Stimulated activated CD8-positive, alpha-beta memory T cell treated with anti-CD3 and anti-CD28 coated beads, Interleukin-4, amount 100 ng/mL, for 4 hours (primary cell): ENCODE data around the gene ELMOD2.
A peak's percentile ranks its signal among the peaks of the same experiment; 100 is the strongest.
"Not testable (repeated sequence)": the region's sequence is repeated elsewhere in the genome, so short reads cannot be mapped to it uniquely, and the experiment has no call there.

ENCODE experiments used
- DNase-seq, 2 donors: peaks; one replicate each; pipeline ENCODE4 v3.0.0-alpha.2; 2020; ENCODE audit warnings: low read depth in 2 of 2, low spot score in 1 of 2

Gene ELMOD2, protein sequence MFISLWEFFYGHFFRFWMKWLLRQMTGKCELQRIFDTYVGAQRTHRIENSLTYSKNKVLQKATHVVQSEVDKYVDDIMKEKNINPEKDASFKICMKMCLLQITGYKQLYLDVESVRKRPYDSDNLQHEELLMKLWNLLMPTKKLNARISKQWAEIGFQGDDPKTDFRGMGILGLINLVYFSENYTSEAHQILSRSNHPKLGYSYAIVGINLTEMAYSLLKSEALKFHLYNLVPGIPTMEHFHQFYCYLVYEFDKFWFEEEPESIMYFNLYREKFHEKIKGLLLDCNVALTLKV

DNA sequence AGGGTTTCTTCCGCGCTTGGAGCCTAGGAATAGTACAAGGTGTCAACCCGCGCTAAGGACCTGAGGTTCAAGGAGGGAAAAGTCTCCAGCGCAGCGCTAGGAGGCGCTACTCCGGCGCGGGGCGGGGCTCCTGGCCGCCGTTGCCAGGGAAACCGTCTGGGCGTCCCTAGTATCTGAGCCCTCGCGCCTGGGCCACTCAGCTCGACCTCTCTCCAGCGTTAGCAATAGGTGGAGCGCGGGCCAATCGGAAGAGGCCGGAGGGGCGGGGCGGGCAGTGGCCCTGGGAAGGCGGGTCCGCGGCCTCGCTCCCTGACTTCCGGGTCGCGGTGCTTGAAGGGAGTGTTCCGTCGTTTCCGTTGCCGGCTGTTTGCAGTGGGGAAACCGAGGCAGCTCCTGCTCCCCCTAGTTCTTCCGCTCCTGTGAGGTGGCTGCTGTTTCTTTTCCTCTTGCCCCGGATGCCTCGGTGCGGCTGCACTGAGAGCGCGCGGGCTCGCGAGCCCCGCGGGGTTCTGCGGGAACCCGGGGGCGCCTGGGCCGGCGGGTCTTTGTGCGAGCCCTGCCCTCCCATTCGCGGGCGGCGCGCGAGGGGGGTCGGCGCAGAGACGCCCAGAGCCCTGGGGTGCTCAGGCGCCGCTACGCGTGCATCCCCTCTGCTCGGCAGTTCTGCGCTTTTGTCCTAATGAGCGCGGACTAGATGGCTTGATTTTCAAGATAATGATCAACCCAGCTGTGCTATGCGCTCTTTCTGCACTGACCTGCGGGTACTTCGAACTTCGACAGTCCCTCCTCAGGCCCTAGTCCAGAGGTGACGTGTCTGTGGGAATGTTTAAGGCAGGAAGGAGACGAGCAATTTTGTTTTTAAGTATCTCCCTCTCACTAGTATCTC lies at the start of gene ELMOD2:
TSS of gene ELMOD2 (plus strand) at position 312 of the 886 bp plus-strand sequence. CDS start 1,261 bp downstream, outside the sequence.
- peak; percentile 91 to 96 for DNase-seq

DNA sequence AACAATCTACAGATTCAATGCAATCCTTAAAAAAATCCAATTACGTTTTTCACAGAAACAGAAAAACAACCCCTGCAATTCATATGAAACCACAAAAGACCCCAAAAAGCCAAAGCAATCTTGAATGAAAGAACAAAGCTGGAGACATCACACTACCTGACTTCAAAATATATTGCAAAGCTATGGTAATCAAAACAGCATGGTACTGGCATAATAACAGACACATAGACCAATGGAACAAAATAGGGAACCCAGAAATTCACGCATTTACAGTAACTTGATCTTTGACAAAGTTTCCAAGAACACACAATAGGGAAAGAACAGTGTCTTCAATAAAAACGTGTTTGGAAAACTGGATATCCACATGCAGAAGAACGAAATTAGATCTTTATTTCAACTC lies 40.5 kb upstream of the ELMOD2 start:
- DNase-seq = no peak

DNA sequence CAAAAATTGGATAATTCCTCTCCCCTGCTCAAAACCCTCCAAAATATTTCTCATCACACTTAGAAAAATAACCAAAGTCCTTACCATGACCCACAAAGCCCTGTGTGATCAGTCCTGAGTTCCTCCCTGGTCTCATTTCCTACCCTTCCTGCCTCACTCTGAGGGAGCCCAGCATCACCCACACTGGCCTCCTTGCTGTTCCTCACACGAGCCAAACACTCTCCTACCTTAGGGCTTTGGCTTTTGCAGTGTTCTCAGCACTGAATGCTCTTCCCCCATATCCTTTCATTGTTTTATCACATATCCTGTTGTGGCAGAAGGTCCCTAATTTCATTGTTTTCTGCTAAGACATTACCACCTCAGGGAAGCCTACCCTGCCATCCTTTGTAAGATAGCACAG lies 38.0 kb upstream of the ELMOD2 start:
- DNase-seq = no peak

DNA sequence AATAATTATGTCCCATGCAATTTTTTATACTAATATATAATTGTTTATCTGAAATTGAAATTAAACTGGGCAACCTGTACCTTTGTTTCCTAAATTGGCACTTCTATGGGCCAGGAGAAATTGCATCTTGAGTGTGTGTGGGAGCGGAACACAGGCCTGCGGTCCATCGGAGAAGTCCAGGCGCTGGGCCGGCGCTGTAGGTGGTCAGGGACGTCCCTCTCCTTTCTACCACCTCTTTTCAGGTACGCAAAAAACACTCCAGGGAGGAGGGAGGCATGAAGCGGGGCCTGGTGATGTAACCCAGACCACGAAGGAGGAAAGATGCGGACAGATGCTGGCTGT lies 26.6 kb upstream of the ELMOD2 start:
- DNase-seq = no peak

DNA sequence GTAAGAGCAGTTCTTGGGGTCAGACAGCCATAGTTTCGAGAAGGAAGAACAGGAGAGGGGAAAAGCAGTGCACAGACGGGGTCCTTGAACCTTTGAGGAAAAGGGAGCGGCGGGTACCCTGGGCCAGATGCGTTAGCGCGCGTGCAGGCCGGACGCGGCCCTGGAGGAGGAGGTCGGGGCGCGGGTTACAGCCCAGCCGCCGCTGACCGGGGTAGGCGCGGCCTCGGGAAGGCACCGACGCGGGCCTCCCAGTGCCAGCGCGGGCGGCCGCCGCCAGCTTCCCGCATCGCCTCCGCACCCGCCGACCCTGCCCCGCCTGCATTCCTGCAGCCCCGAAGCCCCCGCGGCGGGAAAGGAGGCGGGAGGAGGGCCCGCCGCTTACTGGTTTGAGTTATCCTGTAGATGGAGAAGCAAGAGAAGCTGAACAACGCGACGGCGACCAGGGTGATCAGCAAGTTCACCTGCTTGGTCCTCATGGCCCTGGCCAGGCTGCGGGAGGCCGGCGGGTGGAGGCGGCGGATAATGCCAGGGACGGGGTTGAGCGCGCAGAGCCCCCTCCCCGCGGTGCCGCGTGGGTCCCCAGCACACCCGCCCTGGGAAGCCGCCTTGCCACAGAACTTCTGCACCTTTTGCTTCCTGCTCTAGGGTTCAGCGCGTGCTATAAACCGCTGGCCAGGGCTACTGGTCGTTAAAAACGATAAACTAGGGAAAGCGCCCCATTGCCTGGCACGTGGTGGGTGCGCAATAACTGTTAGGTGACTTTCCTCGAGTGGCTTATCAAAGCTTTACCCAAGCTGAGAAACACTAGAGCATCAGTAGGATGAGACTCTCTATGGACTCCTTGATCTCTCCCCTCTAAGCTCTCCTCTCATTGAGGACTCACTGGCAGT lies 26.0 kb upstream of the ELMOD2 start, which contains the start of gene MGAT4D:
TSS of gene MGAT4D (minus strand) at position 547 of the 890 bp plus-strand sequence. CDS start at position 476, 71 bp downstream.
- no peak for DNase-seq

DNA sequence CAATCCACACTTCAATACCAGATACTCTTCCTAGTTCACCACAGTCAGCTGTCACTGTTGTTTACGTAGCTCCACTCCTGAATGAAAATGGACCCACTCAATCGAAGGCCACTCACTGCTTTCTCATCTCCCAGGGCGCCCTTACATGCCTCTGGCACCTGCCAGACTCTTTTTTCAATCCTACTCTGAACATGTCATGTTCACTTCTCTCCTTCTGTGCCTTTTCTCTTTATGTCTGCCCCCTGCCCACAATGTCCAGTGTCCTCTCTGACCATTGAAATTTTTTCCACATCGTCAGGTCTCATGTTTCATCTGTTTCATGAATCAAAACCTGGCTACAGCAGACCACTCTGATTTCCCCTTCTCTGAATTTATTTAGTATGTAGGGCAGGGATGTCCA lies 24.6 kb upstream of the ELMOD2 start:
- no peak for DNase-seq

DNA sequence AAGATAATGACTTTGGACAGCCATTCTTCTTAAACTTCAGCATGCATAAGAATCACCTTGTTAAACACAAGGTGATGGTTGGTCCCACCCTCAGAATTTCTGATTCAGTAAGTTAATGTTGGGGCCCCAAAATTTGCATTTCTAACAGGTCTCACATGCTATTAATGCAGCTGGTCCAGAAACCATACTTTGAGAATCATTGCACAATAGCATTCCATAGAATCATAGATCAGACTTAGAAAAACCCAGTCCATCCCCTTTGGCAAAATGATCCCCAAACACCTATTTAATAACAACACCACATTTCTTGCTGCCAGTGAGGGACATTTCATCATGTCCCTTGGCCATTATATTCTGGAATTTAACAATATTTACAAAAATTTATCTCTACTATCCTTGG lies 19.7 kb upstream of the ELMOD2 start:
- DNase-seq = no peak

DNA sequence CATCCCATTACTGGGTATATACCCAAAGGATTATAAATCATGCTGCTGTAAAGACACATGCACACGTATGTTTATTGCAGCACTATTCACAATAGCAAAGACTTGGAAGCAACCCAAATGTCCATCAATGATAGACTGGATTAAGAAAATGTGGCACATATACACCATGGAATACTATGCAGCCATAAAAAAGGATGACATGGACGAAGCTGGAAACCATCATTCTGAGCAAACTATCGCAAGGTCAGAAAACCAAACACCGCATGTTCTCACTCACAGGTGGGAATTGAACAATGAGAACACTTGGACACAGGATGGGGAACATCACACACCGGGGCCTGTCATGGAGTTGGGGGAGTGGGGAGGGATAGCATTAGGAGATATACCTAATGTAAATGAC lies 10.2 kb upstream of the ELMOD2 start:
- not testable (repeated sequence) for DNase-seq

DNA sequence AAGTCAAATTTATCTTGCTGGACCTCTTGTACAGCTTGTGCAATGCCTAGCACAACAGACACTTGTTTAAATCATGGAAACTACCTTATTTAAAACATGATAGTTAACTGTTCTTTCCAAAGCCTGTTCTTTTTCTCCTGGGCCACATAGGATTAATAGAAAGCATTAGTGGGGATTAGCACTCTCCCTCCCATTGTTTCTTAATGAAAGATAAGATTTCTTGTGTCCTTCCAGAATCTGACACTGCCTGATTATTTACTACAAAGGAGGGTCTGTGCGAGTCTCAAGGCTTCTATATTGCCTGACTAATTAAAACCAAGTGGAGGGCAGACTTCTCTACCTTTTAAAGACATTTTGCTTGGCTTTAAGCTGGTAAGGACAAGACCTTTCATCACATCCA lies 8.5 kb upstream of the ELMOD2 start:
- DNase-seq = no peak

DNA sequence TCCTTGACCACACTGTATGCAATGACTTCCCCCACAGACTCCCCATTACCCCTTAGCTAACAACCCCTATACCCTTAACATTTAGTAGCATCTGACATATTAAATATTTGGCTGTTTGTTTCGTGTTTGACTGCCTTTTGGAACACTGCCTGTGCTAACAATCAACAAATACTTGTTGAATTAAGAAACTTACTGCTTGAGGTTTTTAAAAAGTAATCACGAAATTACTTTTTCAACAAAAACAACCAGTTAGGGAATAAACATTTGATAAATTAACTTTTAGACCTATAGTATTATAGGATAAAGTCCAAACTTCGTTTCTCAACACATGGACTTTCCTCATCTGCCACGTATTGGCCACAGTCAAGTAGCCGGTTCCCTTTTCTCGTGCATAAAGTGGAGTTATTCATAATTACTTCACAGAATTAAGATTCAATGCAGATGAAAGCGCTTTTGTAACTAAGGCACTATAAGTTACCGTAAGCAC lies 555 bp upstream of the ELMOD2 start:
- no peak for DNase-seq

DNA sequence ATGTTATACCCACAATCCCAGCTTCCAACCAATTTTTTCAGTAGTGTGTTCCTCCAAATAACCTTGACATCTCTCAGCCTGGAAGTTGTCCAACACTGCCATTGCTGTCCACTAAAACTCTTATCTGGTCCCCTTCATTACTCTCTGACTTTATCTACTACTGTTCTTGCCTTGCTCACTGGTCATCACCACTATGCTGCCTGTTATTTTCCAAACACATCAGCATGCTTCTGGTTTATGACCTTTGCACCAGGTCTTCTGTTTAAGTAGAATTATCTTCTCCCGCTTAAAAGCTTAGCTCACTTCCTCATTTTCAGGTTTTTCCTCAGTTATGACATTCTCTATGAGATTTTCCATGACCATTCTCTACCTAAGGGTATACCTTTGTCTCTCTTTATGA lies 5.5 kb downstream of the ELMOD2 start:
- DNase-seq = no peak

DNA sequence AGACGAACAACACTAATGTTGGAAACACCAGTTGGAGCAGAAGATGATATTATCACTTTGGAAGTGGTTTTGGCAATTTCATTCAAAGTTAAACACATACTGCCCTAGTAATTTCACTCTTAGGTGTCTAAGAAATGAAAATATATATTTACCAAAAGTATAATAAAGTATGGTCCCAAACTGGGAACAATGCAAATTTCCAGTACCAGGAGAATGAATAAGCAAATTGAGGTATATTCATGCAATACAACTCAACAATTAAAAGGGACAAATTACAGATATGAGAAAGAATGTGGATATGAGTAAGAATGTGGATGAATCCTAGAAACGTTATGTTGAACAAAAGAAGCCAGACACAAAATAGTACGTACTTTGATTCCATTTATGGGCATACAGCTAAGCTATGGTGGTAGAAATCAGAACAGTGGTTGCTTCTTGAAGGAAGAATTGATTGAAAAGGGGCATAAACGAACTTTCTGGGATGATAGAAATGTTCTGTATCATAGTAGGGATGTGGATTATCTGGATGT lies 10.0 kb downstream of the ELMOD2 start:
- DNase-seq = no peak

DNA sequence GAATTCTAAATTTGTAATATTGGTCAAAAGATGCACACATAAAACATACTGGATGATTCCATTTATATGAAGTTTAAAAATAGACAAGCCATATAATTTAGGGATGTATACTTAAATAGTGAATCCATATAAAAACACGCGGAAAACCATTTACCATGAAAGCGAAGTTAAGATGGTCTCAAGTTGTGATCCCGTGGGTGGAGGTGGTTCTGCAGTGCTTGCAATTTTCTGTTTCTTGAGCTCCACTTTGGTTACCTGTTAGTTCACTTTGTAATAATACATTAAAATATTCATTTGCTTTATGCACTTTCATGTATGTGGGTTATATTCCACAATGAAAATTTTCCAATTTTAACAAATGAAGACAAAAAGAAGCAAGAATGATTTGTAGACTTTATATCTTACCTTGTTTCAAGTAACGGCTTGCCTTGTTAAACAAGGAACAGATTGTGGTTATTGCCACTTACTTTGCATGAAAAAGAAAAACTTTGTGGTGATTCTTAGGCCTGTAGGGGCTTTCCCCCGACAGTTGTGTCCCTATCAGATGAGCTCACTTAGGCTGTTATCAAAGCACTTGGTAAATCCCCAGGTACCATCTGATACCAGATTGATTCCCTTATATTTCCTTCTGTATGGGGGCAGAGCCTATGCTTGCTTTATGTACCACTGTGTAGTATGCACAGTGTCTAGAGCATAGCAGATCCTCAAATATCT lies 32.6 kb downstream of the ELMOD2 start:
- DNase-seq = no peak

DNA sequence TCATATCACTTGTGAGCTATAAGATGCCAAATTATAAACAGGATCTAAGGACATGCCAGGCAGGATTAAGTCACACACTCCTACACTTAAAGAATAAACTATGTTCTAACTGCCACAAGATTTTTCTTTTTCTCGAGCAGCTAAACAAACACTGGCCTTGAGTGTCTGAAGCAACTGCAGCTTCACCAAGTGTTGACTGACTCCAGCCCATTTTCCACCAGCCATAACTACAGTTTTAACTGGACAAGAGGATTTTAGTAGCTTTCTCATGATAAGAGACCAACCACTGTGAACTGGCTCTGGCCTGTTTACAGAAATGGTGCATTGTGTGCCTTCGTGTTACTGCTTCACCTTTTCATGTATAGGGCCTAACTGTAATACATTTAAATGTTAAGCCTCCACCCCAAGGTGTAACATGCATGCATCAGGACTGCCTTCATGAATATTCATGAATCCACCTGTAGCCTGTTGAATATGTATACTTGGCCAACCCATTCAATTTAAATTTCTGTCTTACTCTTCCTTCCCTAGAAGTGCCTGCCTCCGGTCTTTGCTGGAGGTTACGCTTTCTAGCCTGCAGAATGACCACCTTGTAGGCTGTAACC lies 34.0 kb downstream of the ELMOD2 start:
- no peak for DNase-seq

DNA sequence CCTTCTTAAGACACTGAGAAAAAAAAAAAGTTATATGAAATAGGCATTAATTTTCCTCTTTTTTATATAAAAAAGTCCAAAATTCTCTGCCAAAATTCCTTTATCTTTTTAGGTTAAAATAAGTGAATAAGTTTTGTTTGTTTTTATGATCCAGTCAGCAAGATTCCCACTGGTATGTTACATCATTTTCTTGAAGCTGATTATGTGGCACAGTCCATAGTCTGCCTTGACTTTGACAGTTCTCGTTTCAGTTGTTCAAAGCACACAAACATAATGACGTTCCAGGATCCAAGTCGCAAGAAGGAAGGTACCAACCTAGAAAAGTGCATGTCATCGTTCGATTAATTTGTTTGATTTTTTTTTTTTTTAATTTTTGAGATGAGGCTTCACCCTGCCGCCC lies 35.7 kb downstream of the ELMOD2 start:
- no peak for DNase-seq

DNA sequence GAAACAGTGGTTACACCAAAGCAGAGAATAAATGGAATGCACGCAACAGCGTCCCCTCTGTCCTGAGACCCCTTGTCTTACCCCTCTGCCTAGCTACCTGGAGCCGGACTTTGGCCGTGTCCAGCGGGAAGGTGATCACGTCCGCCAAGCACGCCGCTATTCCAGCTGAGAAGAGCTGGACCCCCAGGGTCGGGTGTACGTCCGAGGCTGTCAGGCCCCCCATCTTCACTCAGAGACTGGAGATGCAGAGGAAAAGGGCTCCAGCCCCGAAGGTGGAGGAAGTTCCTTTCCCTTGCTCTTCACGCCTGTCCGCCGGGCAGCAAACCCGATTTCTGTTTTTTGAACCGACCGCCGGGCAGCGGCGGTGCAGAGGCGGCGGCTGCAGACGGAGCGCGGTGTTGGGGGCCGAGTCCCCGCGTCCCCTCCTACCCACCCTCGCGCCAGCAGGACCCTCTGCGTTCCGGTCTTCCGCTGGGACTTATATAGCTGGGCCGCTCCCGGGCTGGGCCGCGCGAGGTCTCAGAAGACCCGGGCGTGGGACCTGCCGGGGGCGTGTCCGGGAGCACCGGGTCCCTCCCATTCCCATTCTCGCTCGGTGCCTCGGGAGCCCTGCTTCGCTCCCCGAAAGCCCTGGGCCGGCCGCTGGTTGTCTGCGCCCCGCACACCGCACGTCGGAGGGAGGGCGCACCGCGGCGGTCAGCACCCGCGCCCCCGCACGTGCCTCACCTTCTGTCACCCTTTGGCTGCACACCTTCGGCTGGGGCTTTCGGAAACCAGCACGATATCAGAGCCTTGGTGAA lies 44.7 kb downstream of the ELMOD2 start, which contains the start of gene UCP1:
TSS of gene UCP1 (minus strand) at position 455 of the 800 bp plus-strand sequence. CDS start at position 223, 232 bp downstream.
- no peak for DNase-seq

DNA sequence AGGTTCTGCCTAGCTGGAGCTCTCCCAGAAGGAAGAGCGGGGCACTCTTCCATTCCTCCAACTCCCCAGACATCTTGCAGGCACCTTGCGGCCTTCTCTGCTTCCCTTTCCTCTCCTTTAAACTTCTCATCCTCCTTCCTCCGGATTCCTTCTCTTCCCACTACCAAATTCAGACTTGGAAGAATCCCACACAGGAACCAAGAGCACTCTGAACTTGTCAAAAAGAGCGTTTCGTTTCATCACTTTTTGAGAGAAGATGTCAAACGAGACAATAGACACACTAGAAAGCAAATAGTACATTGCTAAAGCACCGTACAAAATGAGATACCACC lies 45.3 kb downstream of the ELMOD2 start:
- DNase-seq = no peak

DNA sequence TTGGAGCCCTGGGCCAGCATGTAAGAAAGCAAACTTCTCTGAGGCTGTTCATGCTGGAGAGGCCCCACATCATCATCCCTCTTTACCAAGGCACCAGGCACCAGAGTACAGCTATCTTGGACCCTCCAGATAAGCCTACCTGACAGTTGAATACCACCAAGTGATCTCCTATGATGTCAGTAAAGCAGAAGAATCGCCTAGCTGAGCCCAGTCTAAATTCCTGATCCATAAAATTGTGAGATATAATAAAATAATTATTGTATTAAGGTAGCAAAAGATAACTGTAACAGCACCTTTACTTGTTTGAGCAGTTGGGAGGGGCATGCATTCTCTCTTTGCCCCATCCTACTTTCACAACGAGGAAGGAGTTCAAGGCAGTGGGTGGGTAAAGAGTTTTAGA lies 47.7 kb downstream of the ELMOD2 start:
- no peak for DNase-seq

DNA sequence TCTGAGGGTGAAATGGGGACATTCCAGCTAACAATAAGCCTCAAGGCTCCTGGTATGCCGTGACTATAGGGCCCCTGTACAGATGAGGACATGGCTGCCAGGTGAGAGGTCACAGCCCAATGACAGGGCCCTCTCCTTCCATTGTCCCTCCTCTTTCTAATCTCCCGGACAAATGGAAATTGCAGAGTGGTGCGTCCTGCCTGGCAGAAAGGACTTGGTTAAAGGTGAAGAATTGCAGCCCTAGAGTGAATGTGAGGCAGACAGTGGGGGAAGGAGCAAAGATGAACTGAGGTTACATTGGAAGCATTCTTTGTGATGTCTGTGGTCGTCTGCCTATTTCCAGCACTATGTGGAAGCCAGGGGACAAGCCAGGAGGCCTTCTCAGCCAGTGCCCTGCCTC lies 51.5 kb downstream of the ELMOD2 start:
- DNase-seq = no peak
